Mucosa of stomach (tissue), 1 donor: ENCODE measurements around the gene MAP3K6.
"Not testable (repeated sequence)": the region's sequence is repeated elsewhere in the genome, so short reads cannot be mapped to it uniquely, and the experiment has no call there.

Source experiments
- H3K27me3 ChIP-seq: one replicate; pipeline ENCODE4 v1.7.0; 2013; ENCODE audit warnings: mild to moderate bottlenecking, low read length; ENCODE audit not compliant: control insufficient read depth, insufficient read depth
- H3K36me3 ChIP-seq: one replicate; pipeline ENCODE4 v1.7.0; 2013; ENCODE audit warnings: low read length; ENCODE audit not compliant: control insufficient read depth, insufficient read depth
- H3K4me1 ChIP-seq: one replicate; pipeline ENCODE4 v1.7.0; 2013; ENCODE audit warnings: mild to moderate bottlenecking, low read length; ENCODE audit not compliant: control insufficient read depth, insufficient read depth
- H3K4me3 ChIP-seq: one replicate; pipeline ENCODE4 v1.7.0; 2013; ENCODE audit warnings: low read length
- H3K9ac ChIP-seq: one replicate; pipeline ENCODE4 v1.7.0; 2013; ENCODE audit warnings: mild to moderate bottlenecking, low read length, moderate library complexity
- H3K9me3 ChIP-seq: one replicate; pipeline ENCODE4 v1.7.0; 2013; ENCODE audit warnings: mild to moderate bottlenecking, low read length, moderate library complexity; ENCODE audit not compliant: control insufficient read depth
- donor health status: Pancreatic carcinoma.

The MAP3K6 gene

GRCh38 chr1:27366411-27367159, at the start of gene MAP3K6:
Gene MAP3K6 (minus strand): TSS chr1:27366961. CDS start chr1:27366597, 364 bp downstream.
- H3K9me3 ChIP-seq, result no peaks in the 10 kb centered on the region
- H3K36me3 ChIP-seq, result no peaks in the 10 kb centered on the region
- H3K4me3 ChIP-seq, result peak within 1 kb of the TSS; percentile 31
- no peaks in the 10 kb centered on the region for H3K27me3 ChIP-seq
- H3K9ac ChIP-seq, result peak within 1 kb of the TSS; percentile 81
- H3K4me1 ChIP-seq, result peaks cover 22% of the 10 kb centered on the region

- H3K9ac ChIP-seq, result no peak overlapping the region
- H3K36me3 ChIP-seq, result peaks cover 26% of the 10 kb centered on the region
- H3K4me1 ChIP-seq, result peaks cover 30% of the 10 kb centered on the region
Measured at GRCh38 chr1:27414091-27414490, 47.3 kb upstream of the MAP3K6 start.

GRCh38 chr1:27413004-27413403, 46.2 kb upstream of the MAP3K6 start:
- no peaks in the 10 kb centered on the region for H3K9me3 ChIP-seq
- no peak overlapping the region for H3K9ac ChIP-seq
- H3K4me1 ChIP-seq, result peaks cover 19% of the 10 kb centered on the region
- H3K36me3 ChIP-seq, result peaks cover 26% of the 10 kb centered on the region
- no peaks in the 10 kb centered on the region for H3K27me3 ChIP-seq
- H3K4me3 ChIP-seq, result no peak overlapping the region

More at GRCh38 chr1:27414091-27414490, 47.3 kb upstream of the MAP3K6 start:
- no peaks in the 10 kb centered on the region for H3K27me3 ChIP-seq
- H3K4me3 ChIP-seq, result no peak overlapping the region
- no peaks in the 10 kb centered on the region for H3K9me3 ChIP-seq

GRCh38 chr1:27412502-27412901, 45.7 kb upstream of the MAP3K6 start:
- Histone ChIP-seq H3K4me1 (peaks cover 14% of the 10 kb centered on the region), H3K36me3 (peaks cover 26% of the 10 kb centered on the region), H3K27me3 (no peaks in the 10 kb centered on the region), H3K9me3 (no peaks in the 10 kb centered on the region), H3K4me3 (no peak overlapping the region), H3K9ac (no peak overlapping the region)

- Histone ChIP-seq H3K9me3 (no peaks in the 10 kb centered on the region), H3K4me1 (no peaks in the 10 kb centered on the region), H3K9ac (no peak overlapping the region), H3K4me3 (no peak overlapping the region), H3K27me3 (no peaks in the 10 kb centered on the region), H3K36me3 (peaks cover 20% of the 10 kb centered on the region)
Measured at GRCh38 chr1:27410709-27411108, 43.9 kb upstream of the MAP3K6 start.

- Histone ChIP-seq H3K9ac (no peak overlapping the region), H3K4me3 (no peak overlapping the region), H3K9me3 (no peaks in the 10 kb centered on the region), H3K36me3 (peaks cover 20% of the 10 kb centered on the region), H3K27me3 (no peaks in the 10 kb centered on the region), H3K4me1 (no peaks in the 10 kb centered on the region)
Measured at GRCh38 chr1:27409669-27410068, 42.9 kb upstream of the MAP3K6 start.

GRCh38 chr1:27408151-27408550, 41.4 kb upstream of the MAP3K6 start:
- Histone ChIP-seq H3K9me3 (no peaks in the 10 kb centered on the region), H3K9ac (no peak overlapping the region), H3K4me3 (no peak overlapping the region), H3K36me3 (peaks cover 11% of the 10 kb centered on the region), H3K4me1 (peaks cover 9% of the 10 kb centered on the region), H3K27me3 (no peaks in the 10 kb centered on the region)

GRCh38 chr1:27406791-27407190, 40.0 kb upstream of the MAP3K6 start:
- H3K9me3 ChIP-seq, H3K9ac ChIP-seq, H3K27me3 ChIP-seq, H3K4me3 ChIP-seq, H3K36me3 ChIP-seq: not testable (repeated sequence)
- H3K4me1 ChIP-seq, result peaks cover 23% of the 10 kb centered on the region

- no peaks in the 10 kb centered on the region for H3K27me3 ChIP-seq
- H3K9me3 ChIP-seq, result no peaks in the 10 kb centered on the region
- peaks cover 28% of the 10 kb centered on the region for H3K4me1 ChIP-seq
- no peak overlapping the region for H3K4me3 ChIP-seq
- no peak overlapping the region for H3K9ac ChIP-seq
- H3K36me3 ChIP-seq, result peaks cover 6% of the 10 kb centered on the region
Measured at GRCh38 chr1:27406362-27406680, 39.6 kb upstream of the MAP3K6 start.

- not testable (repeated sequence) for H3K9ac ChIP-seq, H3K4me3 ChIP-seq, H3K27me3 ChIP-seq, H3K36me3 ChIP-seq, H3K9me3 ChIP-seq
- peaks cover 33% of the 10 kb centered on the region for H3K4me1 ChIP-seq
Measured at GRCh38 chr1:27405598-27406361, 39.0 kb upstream of the MAP3K6 start.

GRCh38 chr1:27405074-27405473, 38.3 kb upstream of the MAP3K6 start:
- no peaks in the 10 kb centered on the region for H3K27me3 ChIP-seq
- H3K9ac ChIP-seq, result no peak overlapping the region
- H3K4me1 ChIP-seq, result peaks cover 39% of the 10 kb centered on the region
- no peaks in the 10 kb centered on the region for H3K9me3 ChIP-seq
- no peak overlapping the region for H3K4me3 ChIP-seq
- H3K36me3 ChIP-seq, result no peaks in the 10 kb centered on the region

GRCh38 chr1:27403931-27404330, 37.2 kb upstream of the MAP3K6 start:
- Histone ChIP-seq H3K9me3 (no peaks in the 10 kb centered on the region), H3K27me3 (no peaks in the 10 kb centered on the region), H3K36me3 (no peaks in the 10 kb centered on the region), H3K9ac (no peak overlapping the region), H3K4me3 (no peak overlapping the region), H3K4me1 (peaks cover 51% of the 10 kb centered on the region)
